ENCODE data around the gene DNAJC4. TPM values are rescaled to one million over a fixed set of nuclear protein-coding genes. Genes with fewer than 3 reads are reported as not detected.

Gene DNAJC4
- total and polyA plus RNA-seq, 9 of the 15 experiments (the other 6 are each of a cell fraction or from before 2014, with no cell fraction given): 4.0 to 32.6 (median 19.9) TPM

- H3K9ac ChIP-seq (ENCODE audit: insufficient read depth in 1 of 2, low read depth in 2 of 2, low read length in 2 of 2): peak overlapping the region; percentile 91 to 96
- POLR2A ChIA-PET: interaction anchor here (0.9 to 1.0 kb wide), 3 partner anchors 10 to 255 kb away, joined by 3 read pairs; partner anchors contain the start of genes COX8A and FERMT3
- intact Hi-C loops (cut with micrococcal nuclease) (no loop called here), in situ Hi-C loops (cut with MboI) (no loop called here)
- peaks cover 18% of the 10 kb centered on the region; the same call in 2 of the 3 replicates for H3K36me3 ChIP-seq (ENCODE audit: control insufficient read depth, insufficient read depth, low read length)
- H2AFZ ChIP-seq (ENCODE audit: low read depth, low read length): no peak overlapping the region
- ATAC-seq: no peak
- no peaks in the 10 kb centered on the region for H4K20me1 ChIP-seq (replicated peaks; ENCODE audit: control insufficient read depth, insufficient read depth, low read length)
- FAIRE-seq: no peak
- H3K4me2 ChIP-seq (ENCODE audit: insufficient read depth, low read length): peak overlapping the region; percentile 95
- H3K27ac ChIP-seq (ENCODE audit: extremely low read depth, low read depth, low read length): peak overlapping the region; percentile 92
- no peaks in the 10 kb centered on the region for H3K9me3 ChIP-seq (replicated peaks; ENCODE audit: control insufficient read depth, insufficient read depth, low read depth, low read length)
- H3K4me1 ChIP-seq (replicated peaks in 1 of 2; ENCODE audit: control insufficient read depth in 2 of 2, insufficient read depth in 2 of 2, low read length in 2 of 2): peaks cover 29 to 86% of the 10 kb centered on the region in 2 experiments
- no peak for DNase-seq (ENCODE audit: extremely low read depth in 1 of 4, low spot score in 3 of 4)
- peaks cover 55% of the 10 kb centered on the region for H3K79me2 ChIP-seq (ENCODE audit: control insufficient read depth, insufficient read depth, low read length)
- no peak for TF ChIP-seq SRSF7 (optimal IDR thresholded peaks at IDR 0.05; ENCODE audit: low read depth, low read length)
- no peak for TF ChIP-seq CC2D1A (IDR thresholded peaks at IDR 0.05)
- TF ChIP-seq IRF1 (CRISPR knock-in tag; IDR thresholded peaks at IDR 0.05; ENCODE audit: borderline replicate concordance): no peak
- peak; percentile 41 for TF ChIP-seq POLR2G (IDR thresholded peaks at IDR 0.05; ENCODE audit: low read depth, low read length)
- no peak for TF ChIP-seq NFRKB (IDR thresholded peaks at IDR 0.05; ENCODE audit: low read depth)
- TF ChIP-seq ZFP36 (IDR thresholded peaks at IDR 0.05; ENCODE audit: low read depth, low read length, partially characterized antibody): no peak
- no peak for TF ChIP-seq RBM15 (IDR thresholded peaks at IDR 0.05; ENCODE audit: insufficient read depth, low read length)
- 0 out of 2 replicates have a peak, but pooled peaks have one; percentile 5 for TF ChIP-seq ARID4B (CRISPR knock-in tag; IDR thresholded peaks at IDR 0.05)
- CTCF ChIA-PET (ENCODE audit: low intra/inter-chr PET ratio): no interaction called here
- H3K9me1 ChIP-seq (ENCODE audit: control insufficient read depth, insufficient read depth, low read length): peaks cover 5% of the 10 kb centered on the region
- BruUV-seq (replicated peaks): no TSS peak
- WGBS (ENCODE audit: insufficient coverage, low coverage, missing lambda C conversion rate): 77% methylated on average over 12 of the region's 12 CpGs
- H3K4me3 ChIP-seq: peak overlapping the region; percentile 76; the same call in 1 of the 2 replicates
- no peaks in the 10 kb centered on the region for H3K27me3 ChIP-seq (ENCODE audit: control insufficient read depth in 2 of 2, insufficient read depth in 2 of 2, low read length in 2 of 2)
These were observed 1.1 kb upstream of the DNAJC4 start for GRCh38 chr11:64229090-64229743.
